Type B pancreatic cell (in vitro differentiated cells): ENCODE data around the gene OR10H3. TPM values are rescaled to one million over a fixed set of nuclear protein-coding genes. Genes with fewer than 3 reads are reported as not detected.

Experiments used
- DNase-seq: peaks from one replicate; pipeline ENCODE4 v3.0.0; 2021; ENCODE audit warnings: mixed read lengths; ENCODE audit not compliant: unreplicated experiment; ENCODE audit errors: extremely low spot score
- H3K27ac Mint-ChIP-seq: 2 replicates; pipeline ENCODE4 v1.8.0; 2021; ENCODE audit warnings: mild to moderate bottlenecking, mixed read lengths
- H3K27me3 Mint-ChIP-seq: 2 replicates; pipeline ENCODE4 v1.8.0; 2021; ENCODE audit warnings: mixed read lengths
- H3K36me3 Mint-ChIP-seq: 2 replicates; pipeline ENCODE4 v1.8.0; 2021; ENCODE audit warnings: mixed read lengths
- H3K4me1 Mint-ChIP-seq: one replicate; pipeline ENCODE4 v1.8.0; 2021; ENCODE audit warnings: mixed read lengths; ENCODE audit not compliant: unreplicated experiment
- H3K4me3 Mint-ChIP-seq: 2 replicates; pipeline ENCODE4 v1.8.0; 2021; ENCODE audit warnings: mild to moderate bottlenecking, mixed read lengths
- H3K9me3 Mint-ChIP-seq: 2 replicates; pipeline ENCODE4 v1.8.0; 2021; ENCODE audit warnings: mixed read lengths
- CTCF ChIP-seq: fragments of 200-600 bp; sonication (generic); conservative IDR thresholded peaks from 2 replicates; pipeline ENCODE4 v1.5.0; 2021; ENCODE audit warnings: antibody characterized with exemption, mild to moderate bottlenecking
- total RNA-seq: library from RNA; stranded (reverse); gene quantifications from 2 replicates; pipeline ENCODE4 v1.2.1, GENCODE V29; 2021; ENCODE audit warnings: low replicate concordance

The OR10H3 gene
- total RNA-seq, 1 donor from 2014 or later: not detected

- H3K9me3 Mint-ChIP-seq: no peaks in the 10 kb centered on the region
- no peak overlapping the region for H3K27ac Mint-ChIP-seq
- no peak for TF ChIP-seq CTCF
- no peaks in the 10 kb centered on the region for H3K4me1 Mint-ChIP-seq
- DNase-seq: no peak
- no peak overlapping the region for H3K4me3 Mint-ChIP-seq
- H3K36me3 Mint-ChIP-seq: no peaks in the 10 kb centered on the region
- no peaks in the 10 kb centered on the region for H3K27me3 Mint-ChIP-seq
Measured at GRCh38 chr19:15715642-15716041, 22.1 kb upstream of the OR10H3 start.

GRCh38 chr19:15717809-15718208, 20.0 kb upstream of the OR10H3 start:
- DNase-seq: no peak
- no peak for TF ChIP-seq CTCF
- H3K4me1 Mint-ChIP-seq: no peaks in the 10 kb centered on the region
- no peak overlapping the region for H3K27ac Mint-ChIP-seq
- H3K27me3 Mint-ChIP-seq: no peaks in the 10 kb centered on the region
- H3K36me3 Mint-ChIP-seq: no peaks in the 10 kb centered on the region
- H3K4me3 Mint-ChIP-seq: no peak overlapping the region
- H3K9me3 Mint-ChIP-seq: peaks cover 10% of the 10 kb centered on the region

- Mint-ChIP-seq H3K27me3 (no peaks in the 10 kb centered on the region), H3K4me1 (no peaks in the 10 kb centered on the region), H3K9me3 (peaks cover 10% of the 10 kb centered on the region), H3K27ac (no peak overlapping the region), H3K4me3 (no peak overlapping the region), H3K36me3 (no peaks in the 10 kb centered on the region)
- TF ChIP-seq CTCF: no peak
- no peak for DNase-seq
Measured at GRCh38 chr19:15721268-15721667, 16.5 kb upstream of the OR10H3 start.

GRCh38 chr19:15722956-15723355, 14.8 kb upstream of the OR10H3 start:
- Mint-ChIP-seq H3K4me3 (no peak overlapping the region), H3K36me3 (no peaks in the 10 kb centered on the region)
- no peak for TF ChIP-seq CTCF

GRCh38 chr19:15727724-15728123, 10.1 kb upstream of the OR10H3 start, which contains the start of gene OR10H2:
Gene OR10H2 (plus strand): TSS chr19:15728024. CDS start chr19:15728044, 20 bp downstream.
- no peaks in the 10 kb centered on the region for H3K4me1 Mint-ChIP-seq
- H3K27ac Mint-ChIP-seq: no peak within 1 kb of the TSS
- DNase-seq: no peak
- H3K27me3 Mint-ChIP-seq: no peaks in the 10 kb centered on the region
- no peak within 1 kb of the TSS for H3K4me3 Mint-ChIP-seq
- no peaks in the 10 kb centered on the region for H3K36me3 Mint-ChIP-seq
- H3K9me3 Mint-ChIP-seq: no peaks in the 10 kb centered on the region
- TF ChIP-seq CTCF: no peak

More at GRCh38 chr19:15722956-15723355, 14.8 kb upstream of the OR10H3 start:
- no peaks in the 10 kb centered on the region for H3K27me3 Mint-ChIP-seq
- H3K4me1 Mint-ChIP-seq: no peaks in the 10 kb centered on the region
- H3K27ac Mint-ChIP-seq: no peak overlapping the region
- no peak for DNase-seq
- H3K9me3 Mint-ChIP-seq: peaks cover 10% of the 10 kb centered on the region

GRCh38 chr19:15730538-15730937, 7.2 kb upstream of the OR10H3 start:
- H3K27me3 Mint-ChIP-seq: no peaks in the 10 kb centered on the region
- no peak overlapping the region for H3K27ac Mint-ChIP-seq
- peaks cover 2% of the 10 kb centered on the region for H3K9me3 Mint-ChIP-seq
- no peak for DNase-seq
- no peak for TF ChIP-seq CTCF
- H3K4me3 Mint-ChIP-seq: no peak overlapping the region
- no peaks in the 10 kb centered on the region for H3K4me1 Mint-ChIP-seq
- no peaks in the 10 kb centered on the region for H3K36me3 Mint-ChIP-seq
